HepG2 (cell line): Measurements from ENCODE around the gene RFX7. TPM values are rescaled to one million over a fixed set of nuclear protein-coding genes. Genes with fewer than 3 reads are reported as not detected.

Experiments
- ARID5B ChIP-seq: IDR thresholded peaks from 2 replicates; pipeline ENCODE4 v1.4.0; 2020; ENCODE audit warnings: mild to moderate bottlenecking, missing genetic modification reagents
- DR1 ChIP-seq: sonication (generic); formaldehyde crosslinking; IDR thresholded peaks from 2 replicates; pipeline ENCODE4 v1.8.0; 2021; ENCODE audit warnings: mild to moderate bottlenecking, missing genetic modification reagents, inconsistent platforms
- GATAD2A ChIP-seq: IDR thresholded peaks from 2 replicates; pipeline ENCODE4 v1.6.1; 2016
- GFI1 ChIP-seq: sonication (generic); formaldehyde crosslinking; IDR thresholded peaks from 2 replicates; pipeline ENCODE4 v1.5.0; 2020; ENCODE audit warnings: missing genetic modification reagents, mild to moderate bottlenecking, borderline replicate concordance
- HOXA5 ChIP-seq: sonication (generic); formaldehyde crosslinking; IDR thresholded peaks from 2 replicates; pipeline ENCODE4 v1.4.0; 2020; ENCODE audit warnings: missing genetic modification reagents
- NCOA2 ChIP-seq: sonication (generic); formaldehyde crosslinking; IDR thresholded peaks from 2 replicates; pipeline ENCODE4 v1.8.0; 2022; ENCODE audit warnings: inconsistent platforms
- RNF219 ChIP-seq: sonication (generic); formaldehyde crosslinking; IDR thresholded peaks from 2 replicates; pipeline ENCODE4 v1.5.0; 2020; ENCODE audit warnings: mild to moderate bottlenecking, missing genetic modification reagents
- SNRNP70 ChIP-seq: fragments of 200-400 bp; formaldehyde crosslinking; IDR thresholded peaks from 2 replicates; pipeline ENCODE4 v1.6.1; 2017; ENCODE audit warnings: mild to moderate bottlenecking, low read depth, low read length, moderate library complexity
- SOX13 ChIP-seq, 3 experiments: fragments of 450-650 bp in 1 of 3; sonication (generic) in 1 of 3; formaldehyde crosslinking in 1 of 3; IDR thresholded peaks in 2 of 3; conservative IDR thresholded peaks in 1 of 3; 2 replicates each; pipeline versions ENCODE4 v1.5.0 to v1.6.1; 2016 to 2020; ENCODE audit warnings: antibody characterized with exemption in 1 of 3, mild to moderate bottlenecking in 1 of 3, missing compliant biosample characterization in 1 of 3, missing genetic modification reagents in 1 of 3, moderate library complexity in 1 of 3
- SOX5 ChIP-seq: IDR thresholded peaks from 2 replicates; pipeline ENCODE4 v1.6.1; 2016; ENCODE audit warnings: borderline replicate concordance
- polyA plus RNA-seq, 8 experiments: library from polyadenylated mRNA; depleted of rRNA in 3 of 8; stranded (reverse) in 7 of 8; unstranded in 1 of 8; fragments of >200 nt; fragmentation: Illumina TruSeq in 4 of 8; extraction: Trizol in 4 of 8; gene quantifications; 2 replicates each; pipeline versions ENCODE4 v1.2.1 to v1.2.3, GENCODE V29; 2011 to 2016; ENCODE audit warnings: low read depth in 4 of 8, missing spikeins in 1 of 8, mixed read lengths in 1 of 8; ENCODE audit not compliant: insufficient read depth in 1 of 8
- total RNA-seq, 5 experiments: library from RNA; depleted of rRNA; stranded (reverse); fragments of >200 nt; fragmentation: Illumina TruSeq; extraction: Trizol; gene quantifications; 2 replicates each; pipeline ENCODE4 v1.2.3, GENCODE V29; 2016; ENCODE audit warnings: low read depth in 1 of 5

Gene RFX7
- total and polyA plus RNA-seq, 2 of the 13 experiments (the other 11 are each of a cell fraction or from before 2014, with no cell fraction given), result 8.5 to 10.4 TPM

- TF ChIP-seq ARID5B (CRISPR knock-in tag), result 0 out of 2 replicates have a peak, but pooled peaks have one; percentile 29
- TF ChIP-seq SOX5 (CRISPR knock-in tag), result peak; percentile 30; the same call in 1 of the 2 replicates
- TF ChIP-seq SOX13 (IDR thresholded peaks at IDR 0.05), result no peak
- TF ChIP-seq SOX13 (CRISPR knock-in tag; conservative IDR thresholded peaks at IDR 0.05 in 1 of 2, IDR thresholded peaks at IDR 0.05 in 1 of 2), result peak in 1 of 2 experiments; percentile 42; a peak in 1 of 4 replicates
- TF ChIP-seq GFI1, result 0 out of 2 replicates have a peak, but pooled peaks have one; percentile 65
- TF ChIP-seq GATAD2A (CRISPR knock-in tag), result peak; percentile 50; the same call in 1 of the 2 replicates
- TF ChIP-seq NCOA2, result 0 out of 2 replicates have a peak, but pooled peaks have one; percentile 21
- no peak for TF ChIP-seq SNRNP70
- TF ChIP-seq DR1, result no peak
- no peak for TF ChIP-seq RNF219 (CRISPR knock-in tag)
- TF ChIP-seq HOXA5 (CRISPR knock-in tag), result no peak
These were observed 201.2 kb downstream of the RFX7 start (continued) for GRCh38 chr15:56042498-56042897.
